Endothelial cell of umbilical vein (primary cell): ENCODE measurements around the gene IGSF6.

ENCODE experiments used
- CTCF ChIP-seq, 2 donors: IDR thresholded peaks; 1 replicate in 1 of 2; 2 replicates in 1 of 2; pipeline ENCODE4 v1.5.1; 2011; ENCODE audit warnings: low read length in 2 of 2, mild to moderate bottlenecking in 2 of 2, moderate library complexity in 2 of 2, control low read depth in 1 of 2, inconsistent platforms in 1 of 2, low read depth in 1 of 2; ENCODE audit not compliant: insufficient read depth in 1 of 2; ENCODE audit errors: extremely low read depth in 1 of 2
- EZH2 ChIP-seq: IDR thresholded peaks from 2 replicates; pipeline ENCODE4 v1.6.1; 2012; ENCODE audit warnings: borderline replicate concordance, low read depth, mild to moderate bottlenecking, moderate library complexity, low read length, inconsistent platforms; ENCODE audit not compliant: severe bottlenecking
- FOS ChIP-seq: IDR thresholded peaks from 2 replicates; pipeline ENCODE4 v1.6.1; 2011; ENCODE audit warnings: mild to moderate bottlenecking, low read length, moderate library complexity, borderline replicate concordance; ENCODE audit not compliant: insufficient read depth
- GATA2 ChIP-seq: IDR thresholded peaks from 2 replicates; pipeline ENCODE4 v1.7.0; 2011; ENCODE audit warnings: low read depth, mild to moderate bottlenecking, moderate library complexity, mixed read lengths, low read length; ENCODE audit not compliant: insufficient read length, insufficient read depth
- JUN ChIP-seq: IDR thresholded peaks from 2 replicates; pipeline ENCODE4 v1.6.1; 2011; ENCODE audit warnings: borderline replicate concordance, low read depth; ENCODE audit not compliant: insufficient read length, insufficient read depth
- MYC ChIP-seq: IDR thresholded peaks from one replicate; pipeline ENCODE4 v1.6.1; 2011; ENCODE audit warnings: mild to moderate bottlenecking, low read depth, low read length
- POLR2A ChIP-seq: IDR thresholded peaks from 2 replicates; pipeline ENCODE4 v1.6.1; 2012; ENCODE audit warnings: low read depth, mild to moderate bottlenecking, control low read depth, low read length
- POLR2AphosphoS5 ChIP-seq: IDR thresholded peaks from 2 replicates; pipeline ENCODE4 v1.6.1; 2012; ENCODE audit warnings: low read depth, mild to moderate bottlenecking, control low read depth, low read length, moderate library complexity; ENCODE audit not compliant: insufficient read depth
- TF ChIP-seq, protein P1 (sequence below): IDR thresholded peaks from 2 replicates; pipeline ENCODE4 v1.6.1; 2011; ENCODE audit not compliant: insufficient read depth, insufficient read length

DNA sequence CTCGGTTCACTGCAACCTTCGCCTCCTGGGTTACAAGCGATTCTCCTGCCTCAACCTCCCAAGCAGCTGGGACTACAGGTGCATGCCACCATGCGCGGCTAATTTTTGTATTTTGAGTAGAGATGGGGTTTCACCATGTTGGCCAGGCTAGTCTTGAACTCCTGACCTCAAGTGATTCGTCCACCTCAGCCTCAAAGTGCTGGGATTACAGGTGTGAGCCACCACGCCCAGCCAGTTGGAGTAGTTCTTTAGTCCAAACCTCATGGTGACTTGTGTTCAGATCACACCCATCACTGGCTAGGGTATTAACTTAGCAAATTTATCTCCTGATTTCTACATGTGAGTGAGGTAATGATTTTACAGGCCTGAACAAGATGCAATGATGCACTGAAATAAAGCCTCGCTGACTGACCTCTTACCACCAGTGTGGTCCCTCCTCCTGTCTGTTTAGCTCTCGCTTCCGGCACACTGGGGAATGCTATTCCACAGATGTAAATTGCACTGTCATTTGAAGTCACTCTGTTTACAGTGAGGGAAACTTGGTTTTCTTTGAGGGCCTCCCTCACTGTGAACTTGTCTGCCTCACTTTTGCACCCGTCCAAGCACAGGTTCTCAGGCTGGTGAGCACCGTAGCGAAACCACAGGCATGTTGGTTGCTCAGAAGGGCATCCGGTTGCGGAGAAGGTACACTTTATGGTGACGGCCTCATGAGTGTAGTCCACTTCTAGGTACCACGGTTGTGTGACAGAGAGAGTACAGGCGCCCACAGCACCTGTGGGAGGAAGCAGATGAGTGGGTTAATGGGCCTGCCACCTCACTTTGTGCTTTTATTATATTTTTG, 5.5 kb downstream of the IGSF6 start:
- no peak for TF ChIP-seq POLR2AphosphoS5
- TF ChIP-seq POLR2A, result no peak
- no peak for TF ChIP-seq CTCF (IDR thresholded peaks at IDR 0.05; ENCODE audit: extremely low read depth in 1 of 2, insufficient read depth in 1 of 2, low read depth in 1 of 2, low read length in 2 of 2)
- TF ChIP-seq, protein P1, sequence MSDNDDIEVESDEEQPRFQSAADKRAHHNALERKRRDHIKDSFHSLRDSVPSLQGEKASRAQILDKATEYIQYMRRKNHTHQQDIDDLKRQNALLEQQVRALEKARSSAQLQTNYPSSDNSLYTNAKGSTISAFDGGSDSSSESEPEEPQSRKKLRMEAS, result no peak
- TF ChIP-seq GATA2, result no peak
- no peak for TF ChIP-seq EZH2
- TF ChIP-seq MYC, result no peak
- no peak for TF ChIP-seq FOS
- TF ChIP-seq JUN, result no peak
